B cell (primary cell): ENCODE measurements around the gene CNGA2. TPM values are rescaled to one million over a fixed set of nuclear protein-coding genes. Genes with fewer than 3 reads are reported as not detected.

Experiments
- ATAC-seq: fragments of 200-7000 bp; cut with Tn5 transposase; one replicate; pipeline ENCODE4 v1.10.0; 2021; ENCODE audit warnings: low read depth, mild to moderate bottlenecking, moderate number of reproducible peaks, moderate library complexity
- CTCF ChIA-PET: fragments of 350-600 bp; sonication (Branson Sonifier 250); formaldehyde crosslinking; loops from one replicate; lab custom pipeline; 2021; ENCODE audit warnings: antibody characterized with exemption, inconsistent platforms; lab: Charles Lee
- POLR2A ChIA-PET: fragments of 350-600 bp; sonication (Branson Sonifier 250); formaldehyde crosslinking; loops from one replicate; lab custom pipeline; 2021; ENCODE audit warnings: antibody characterized with exemption; lab: Charles Lee
- DNase-seq: peaks from one replicate; pipeline ENCODE4 v3.0.0; 2013
- H2AFZ ChIP-seq: 2 replicates; pipeline ENCODE4 v1.6.1; 2012; ENCODE audit warnings: mild to moderate bottlenecking, low read depth, low read length; ENCODE audit not compliant: insufficient read depth, poor library complexity, severe bottlenecking
- H3K27ac ChIP-seq, 2 donors: 1 replicate in 1 of 2; 2 replicates in 1 of 2; pipeline ENCODE4 v1.5.1; 2012 to 2013; ENCODE audit warnings: low read length in 2 of 2, mild to moderate bottlenecking in 2 of 2, moderate library complexity in 1 of 2
- H3K27me3 ChIP-seq, 4 experiments: fragments of 200-600 bp in 1 of 4; sonication (generic) in 1 of 4; replicated peaks in 1 of 4; 1 replicate in 2 of 4; 2 replicates in 2 of 4; pipeline versions ENCODE4 v1.6.1 to v1.7.0; 2013 to 2016; ENCODE audit warnings: low read length in 3 of 4, mild to moderate bottlenecking in 2 of 4, mixed read lengths in 1 of 4, moderate library complexity in 1 of 4; ENCODE audit not compliant: insufficient read depth in 4 of 4, control insufficient read depth in 3 of 4; ENCODE audit errors: control extremely low read depth in 1 of 4
- H3K36me3 ChIP-seq, 2 experiments: replicated peaks in 1 of 2; 1 replicate in 1 of 2; 2 replicates in 1 of 2; pipeline versions ENCODE4 v1.6.1 to v1.7.1; 2013; ENCODE audit warnings: low read length in 1 of 2; ENCODE audit not compliant: insufficient read depth in 2 of 2, control insufficient read depth in 1 of 2; ENCODE audit errors: control extremely low read depth in 1 of 2, extremely low read depth in 1 of 2
- H3K4me1 ChIP-seq, 2 donors: fragments of 200-600 bp in 1 of 2; sonication (generic) in 1 of 2; 1 replicate in 1 of 2; 2 replicates in 1 of 2; pipeline versions ENCODE4 v1.5.1 to v1.6.1; 2013 to 2017; ENCODE audit warnings: low read length in 2 of 2; ENCODE audit not compliant: control insufficient read depth in 2 of 2, insufficient read depth in 2 of 2
- H3K4me2 ChIP-seq: replicated peaks from 2 replicates; pipeline ENCODE3; 2012; ENCODE audit warnings: mild to moderate bottlenecking, low read depth, low read length; ENCODE audit not compliant: poor library complexity, severe bottlenecking
- H3K4me3 ChIP-seq, 5 experiments: fragments of 200-600 bp in 1 of 5; sonication (generic) in 1 of 5; 1 replicate in 3 of 5; 2 replicates in 2 of 5; pipeline versions ENCODE4 v1.5.1 to v1.7.0; 2011 to 2016; ENCODE audit warnings: low read length in 4 of 5, mild to moderate bottlenecking in 4 of 5, low read depth in 2 of 5, control low read depth in 1 of 5, moderate library complexity in 1 of 5; ENCODE audit not compliant: insufficient read depth in 1 of 5; ENCODE audit errors: control extremely low read depth in 1 of 5, extremely low read depth in 1 of 5
- H3K79me2 ChIP-seq: fragments of 200-600 bp; sonication (generic); one replicate; pipeline ENCODE4 v1.6.0; 2016; ENCODE audit warnings: low read length; ENCODE audit not compliant: control insufficient read depth, insufficient read depth
- H3K9ac ChIP-seq: fragments of 200-600 bp; sonication (generic); 2 replicates; pipeline ENCODE4 v1.6.1; 2017; ENCODE audit warnings: mild to moderate bottlenecking, low read length, moderate library complexity
- H3K9me3 ChIP-seq, 3 donors: one replicate each; pipeline versions ENCODE4 v1.6.1 to v1.7.1; 2013; ENCODE audit warnings: low read length in 2 of 3; ENCODE audit not compliant: control insufficient read depth in 2 of 3, insufficient read depth in 1 of 3; ENCODE audit errors: control extremely low read depth in 1 of 3
- H4K20me1 ChIP-seq: 2 replicates; pipeline ENCODE4 v1.6.0; 2012; ENCODE audit warnings: mild to moderate bottlenecking, low read length; ENCODE audit not compliant: insufficient read depth, control insufficient read depth, poor library complexity, severe bottlenecking
- H3K27ac Mint-ChIP-seq: one replicate; pipeline ENCODE4 v1.8.0; 2021; ENCODE audit warnings: mixed read lengths
- H3K27me3 Mint-ChIP-seq: one replicate; pipeline ENCODE4 v1.8.0; 2021; ENCODE audit warnings: mixed read lengths
- H3K4me1 Mint-ChIP-seq: one replicate; pipeline ENCODE4 v1.8.0; 2021; ENCODE audit warnings: mixed read lengths
- H3K4me3 Mint-ChIP-seq: one replicate; pipeline ENCODE4 v1.8.0; 2021; ENCODE audit warnings: mixed read lengths
- H3K9me3 Mint-ChIP-seq: one replicate; pipeline ENCODE4 v1.8.0; 2022; ENCODE audit warnings: mixed read lengths; ENCODE audit not compliant: insufficient read depth
- CTCF ChIP-seq: fragments of 200-600 bp; IDR thresholded peaks from one replicate; pipeline ENCODE4 v1.8.0; 2022; ENCODE audit warnings: antibody characterized with exemption, mild to moderate bottlenecking
- EZH2 ChIP-seq: IDR thresholded peaks from 2 replicates; pipeline ENCODE4 v1.6.1; 2012; ENCODE audit warnings: borderline replicate concordance, low read depth, mild to moderate bottlenecking, moderate library complexity, low read length; ENCODE audit not compliant: insufficient read depth, poor library complexity, severe bottlenecking
- WGBS: methylation state at CpG from one replicate; pipeline ENCODE4 v1.1.5; 2013; ENCODE audit warnings: missing lambda C conversion rate; ENCODE audit not compliant: insufficient coverage; 5-methylcytosine and 5-hydroxymethylcytosine counted together
- intact Hi-C: fragments of 100-400 bp; cut with micrococcal nuclease; formaldehyde crosslinking; loops from one replicate; pipeline ENCODE4 v1.10.0; 2022
- polyA plus RNA-seq: library from polyadenylated mRNA; depleted of rRNA; stranded (reverse); fragments of >200 nt; gene quantifications from 2 replicates; pipeline ENCODE4 v1.2.3, GENCODE V29; 2012
- total RNA-seq, 2 donors: library from RNA; stranded (reverse); fragments of 120-200 nt in 1 of 2; gene quantifications; 1 replicate in 1 of 2; 2 replicates in 1 of 2; pipeline versions ENCODE4 v1.2.3 to v1.2.4, GENCODE V29; 2013 to 2022

Gene CNGA2
- total and polyA plus RNA-seq, 2 donors (not counting 1 experiment from before 2014, with no cell fraction given): not detected

GRCh38 chrX:151776181-151776731 lies 41.7 kb downstream of the CNGA2 start:
- H3K4me1 ChIP-seq: no peaks in the 10 kb centered on the region
- H3K36me3 ChIP-seq: no peaks in the 10 kb centered on the region
- no peak overlapping the region for H3K27ac Mint-ChIP-seq
- TF ChIP-seq CTCF (no peak), EZH2 (no peak)
- no peak overlapping the region for H2AFZ ChIP-seq
- WGBS: 98% methylated on average over 7 of the region's 13 CpGs
- ATAC-seq (no peak), DNase-seq (no peak)
- intact Hi-C loops: no loop called here
- H3K9me3 ChIP-seq: no peaks in the 10 kb centered on the region
- H3K9ac ChIP-seq: no peak overlapping the region
- no peak overlapping the region for H3K4me2 ChIP-seq
- POLR2A ChIA-PET: no interaction called here
- CTCF ChIA-PET: no interaction called here
- no peaks in the 10 kb centered on the region for H3K9me3 Mint-ChIP-seq
- H3K4me3 Mint-ChIP-seq: no peak overlapping the region
- H3K4me1 Mint-ChIP-seq: no peaks in the 10 kb centered on the region
- no peaks in the 10 kb centered on the region for H3K27me3 Mint-ChIP-seq
- H3K27ac ChIP-seq: no peak overlapping the region
- no peak overlapping the region for H3K4me3 ChIP-seq
- H4K20me1 ChIP-seq: no peaks in the 10 kb centered on the region
- no peaks in the 10 kb centered on the region for H3K79me2 ChIP-seq
- no peaks in the 10 kb centered on the region for H3K27me3 ChIP-seq

- Histone ChIP-seq H3K9ac (no peak overlapping the region), H3K4me1 (no peaks in the 10 kb centered on the region), H3K4me2 (no peak overlapping the region), H3K27me3 (no peaks in the 10 kb centered on the region), H2AFZ (no peak overlapping the region), H4K20me1 (no peaks in the 10 kb centered on the region), H3K9me3 (no peaks in the 10 kb centered on the region), H3K36me3 (no peaks in the 10 kb centered on the region), H3K27ac (no peak overlapping the region), H3K4me3 (no peak overlapping the region), H3K79me2 (no peaks in the 10 kb centered on the region)
- no peak for TF ChIP-seq CTCF
- no peak for TF ChIP-seq EZH2
- ChIA-PET CTCF (no interaction called here), POLR2A (no interaction called here)
- Mint-ChIP-seq H3K27me3 (no peaks in the 10 kb centered on the region), H3K9me3 (no peaks in the 10 kb centered on the region), H3K4me1 (no peaks in the 10 kb centered on the region), H3K4me3 (no peak overlapping the region), H3K27ac (no peak overlapping the region)
- WGBS: 86% methylated on average over 5 of the region's 5 CpGs
- DNase-seq (no peak), ATAC-seq (no peak)
- intact Hi-C loops: no loop called here
These were observed 42.4 kb downstream of the CNGA2 start for GRCh38 chrX:151776936-151777335.
